CD4-positive, alpha-beta T cell treated with Interleukin-21 for 1 hour (primary cell): ENCODE measurements around the gene PAX6.

ENCODE experiments used
- DNase-seq: peaks from one replicate; pipeline ENCODE4 v3.0.0-alpha.2; 2020

Gene PAX6

GRCh38 chr11:31807799-31808667 lies 3.1 kb downstream of the PAX6 start:
- DNase-seq: no peak

- no peak for DNase-seq
These were observed 4.0 kb downstream of the PAX6 start for GRCh38 chr11:31806928-31807798.

- no peak for DNase-seq
These were observed 4.8 kb downstream of the PAX6 start for GRCh38 chr11:31806186-31806927.

GRCh38 chr11:31805629-31806185 lies 5.4 kb downstream of the PAX6 start:
- no peak for DNase-seq

- DNase-seq: no peak
These were observed 6.0 kb downstream of the PAX6 start for GRCh38 chr11:31805037-31805628.

GRCh38 chr11:31804312-31805036 lies 6.6 kb downstream of the PAX6 start:
- DNase-seq: no peak

- DNase-seq: no peak
These were observed 7.3 kb downstream of the PAX6 start for GRCh38 chr11:31803813-31804311.

- DNase-seq: no peak
These were observed 7.9 kb downstream of the PAX6 start for GRCh38 chr11:31802990-31803812.

- DNase-seq: no peak
These were observed 8.5 kb downstream of the PAX6 start for GRCh38 chr11:31802609-31802989.

- no peak for DNase-seq
These were observed 9.0 kb downstream of the PAX6 start for GRCh38 chr11:31802000-31802551.

- DNase-seq: no peak
These were observed 9.8 kb downstream of the PAX6 start for GRCh38 chr11:31801298-31801702.

GRCh38 chr11:31800398-31801265 lies 10.5 kb downstream of the PAX6 start:
- DNase-seq: no peak

GRCh38 chr11:31799435-31800397 lies 11.4 kb downstream of the PAX6 start:
- DNase-seq: no peak

GRCh38 chr11:31798554-31799434 lies 12.3 kb downstream of the PAX6 start:
- DNase-seq: no peak

- no peak for DNase-seq
These were observed 13.0 kb downstream of the PAX6 start for GRCh38 chr11:31798057-31798553.

- no peak for DNase-seq
These were observed 13.7 kb downstream of the PAX6 start for GRCh38 chr11:31797190-31798056.
